Measurements from ENCODE around the gene LPP.

Gene LPP

GRCh38 chr3:188881954-188882641 is 728.1 kb downstream of the LPP start:
- DNase-seq (ENCODE audit: low spot score), result no peak

- no peak for DNase-seq (ENCODE audit: low spot score)
Observed at GRCh38 chr3:188884299-188885043, 730.5 kb downstream of the LPP start.

- DNase-seq (ENCODE audit: low spot score), result no peak
Observed at GRCh38 chr3:188888321-188889053, 734.5 kb downstream of the LPP start.

GRCh38 chr3:188889054-188889491 is 735.1 kb downstream of the LPP start:
- no peak for DNase-seq (ENCODE audit: low spot score)

- DNase-seq (ENCODE audit: low spot score), result no peak
Observed at GRCh38 chr3:188890572-188891270, 736.8 kb downstream of the LPP start.

GRCh38 chr3:188899881-188900280 is 745.9 kb downstream of the LPP start:
- no peak for DNase-seq (ENCODE audit: low spot score)

GRCh38 chr3:188900421-188900951 is 746.5 kb downstream of the LPP start:
- DNase-seq (ENCODE audit: low spot score), result no peak

- DNase-seq (ENCODE audit: low spot score), result no peak
Observed at GRCh38 chr3:188901126-188901525, 747.2 kb downstream of the LPP start.

- no peak for DNase-seq (ENCODE audit: low spot score)
Observed at GRCh38 chr3:188901671-188902287, 747.8 kb downstream of the LPP start.

- DNase-seq (ENCODE audit: low spot score), result no peak
Observed at GRCh38 chr3:188904670-188905069, 750.7 kb downstream of the LPP start.

- DNase-seq (ENCODE audit: low spot score), result no peak
Observed at GRCh38 chr3:188905547-188905946, 751.6 kb downstream of the LPP start.

- DNase-seq (ENCODE audit: low spot score), result no peak
Observed at GRCh38 chr3:188906236-188906635, 752.3 kb downstream of the LPP start.

- no peak for DNase-seq (ENCODE audit: low spot score)
Observed at GRCh38 chr3:188908002-188908850, 754.3 kb downstream of the LPP start.

- no peak for DNase-seq (ENCODE audit: low spot score)
Observed at GRCh38 chr3:188911026-188911850, 757.3 kb downstream of the LPP start.

- no peak for DNase-seq (ENCODE audit: low spot score)
Observed at GRCh38 chr3:188913084-188913483, 759.1 kb downstream of the LPP start.

GRCh38 chr3:188914552-188914951 is 760.6 kb downstream of the LPP start:
- no peak for DNase-seq (ENCODE audit: low spot score)

- no peak for DNase-seq (ENCODE audit: low spot score)
Observed at GRCh38 chr3:188915127-188915526, 761.2 kb downstream of the LPP start.

- DNase-seq (ENCODE audit: low spot score), result peak; percentile 22
Observed at GRCh38 chr3:188916934-188917401, 763.0 kb downstream of the LPP start.

- no peak for DNase-seq (ENCODE audit: low spot score)
Observed at GRCh38 chr3:188918093-188918492, 764.1 kb downstream of the LPP start.

GRCh38 chr3:188923671-188924070 is 769.7 kb downstream of the LPP start:
- no peak for DNase-seq (ENCODE audit: low spot score)

Data from germinal center (tissue), 1 donor.